Measurements from ENCODE around the gene FLOT2.
A peak's percentile ranks its signal among the peaks of the same experiment; 100 is the strongest.
"Not testable (repeated sequence)": the region's sequence is repeated elsewhere in the genome, so short reads cannot be mapped to it uniquely, and the experiment has no call there.

The FLOT2 gene

DNA sequence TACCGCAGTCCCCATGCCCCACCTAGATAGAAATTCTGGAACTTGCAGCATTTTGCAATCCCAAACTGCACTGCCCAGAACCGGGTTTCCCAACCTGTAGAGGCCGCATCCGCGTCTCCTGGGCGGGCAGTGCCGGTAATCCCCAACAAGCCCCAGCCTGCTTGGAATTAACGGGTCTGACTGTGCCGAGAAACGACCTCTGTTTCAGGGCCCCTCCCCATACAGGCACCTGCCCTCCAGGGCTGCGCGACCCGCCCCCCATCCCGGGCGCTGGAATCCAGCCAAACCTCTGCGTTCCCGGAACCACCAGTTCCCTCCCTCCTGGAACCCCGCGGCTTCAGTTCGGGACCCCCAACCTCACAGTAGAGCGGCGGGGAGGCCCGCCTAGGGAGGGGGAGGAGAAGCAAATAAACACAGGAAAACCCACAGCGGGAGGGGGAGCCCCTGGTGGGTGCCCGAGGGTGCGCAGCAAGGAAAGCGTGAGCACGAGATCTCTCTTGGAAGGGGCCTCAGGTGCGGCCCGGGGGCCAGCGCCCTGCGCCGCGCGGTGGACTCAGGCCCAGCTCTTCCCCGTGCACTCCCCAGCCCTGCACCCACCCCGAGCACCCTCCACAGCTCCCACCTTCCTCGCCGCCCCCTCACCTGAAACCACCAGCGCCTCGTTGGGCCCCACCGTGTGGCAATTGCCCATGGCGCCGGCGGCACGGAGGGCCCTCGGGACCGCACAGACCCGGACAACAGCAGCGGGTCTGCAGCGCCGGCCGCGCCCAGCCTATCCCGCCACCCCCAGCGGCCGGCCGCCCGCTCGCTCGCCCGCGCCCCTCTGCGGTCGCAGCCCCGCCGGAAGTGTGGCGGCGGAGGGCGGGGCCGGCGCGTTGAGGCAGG, at the start of gene FLOT2:
FLOT2 (minus strand) TSS at position 850 of the 885 bp plus-strand sequence; CDS start at position 691, 159 bp downstream.
- DNase-seq (ENCODE audit: low spot score), result peak; percentile 48

DNA sequence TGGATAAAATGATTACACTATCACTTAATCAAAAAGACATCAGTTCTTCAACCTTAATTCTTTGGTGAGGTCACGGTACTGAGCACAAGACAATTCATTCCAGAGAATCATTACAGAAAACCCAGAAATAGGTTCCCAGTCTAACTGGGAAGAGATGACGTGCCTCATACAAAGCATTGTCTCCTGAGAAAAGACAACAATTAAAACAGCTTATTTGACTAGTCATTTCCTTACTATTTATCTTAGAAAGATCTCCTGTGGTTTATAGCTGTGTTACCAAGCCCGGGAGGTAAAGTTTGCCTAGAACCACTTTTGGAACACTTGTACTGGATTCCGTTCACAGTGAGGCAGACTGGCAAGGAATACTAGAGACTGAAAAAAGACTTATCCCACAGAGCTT, 48.7 kb upstream of the FLOT2 start:
- DNase-seq (ENCODE audit: low spot score), result no peak

GRCh38 chr17:28944862-28945741, 47.6 kb upstream of the FLOT2 start:
- DNase-seq (ENCODE audit: low spot score), result peak; percentile 23

- DNase-seq (ENCODE audit: low spot score), result no peak
Measured at GRCh38 chr17:28944343-28944742, 46.8 kb upstream of the FLOT2 start.

GRCh38 chr17:28942925-28943324, 45.4 kb upstream of the FLOT2 start:
- no peak for DNase-seq (ENCODE audit: low spot score)

GRCh38 chr17:28941251-28941650, 43.7 kb upstream of the FLOT2 start:
- DNase-seq (ENCODE audit: low spot score), result no peak

DNA sequence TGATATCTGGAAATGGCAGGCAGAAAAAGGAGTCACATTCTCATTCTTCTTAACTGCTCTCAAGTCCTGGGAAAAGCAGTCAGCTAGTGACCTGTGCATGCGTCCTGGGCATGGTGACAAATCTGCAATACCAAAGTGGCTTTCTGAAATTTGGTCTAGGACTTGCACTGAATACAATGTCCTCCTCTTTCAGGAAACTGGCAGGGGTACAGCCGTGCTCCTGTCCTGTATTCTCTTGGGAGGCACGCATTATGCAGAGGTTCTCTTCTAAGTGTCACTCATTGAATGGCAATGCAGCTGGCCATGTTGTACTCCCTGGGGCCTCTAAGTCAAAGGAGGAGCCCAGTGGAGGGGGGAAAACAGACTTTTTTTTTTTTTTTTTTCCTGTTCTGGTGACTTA, 43.1 kb upstream of the FLOT2 start:
- no peak for DNase-seq (ENCODE audit: low spot score)

DNA sequence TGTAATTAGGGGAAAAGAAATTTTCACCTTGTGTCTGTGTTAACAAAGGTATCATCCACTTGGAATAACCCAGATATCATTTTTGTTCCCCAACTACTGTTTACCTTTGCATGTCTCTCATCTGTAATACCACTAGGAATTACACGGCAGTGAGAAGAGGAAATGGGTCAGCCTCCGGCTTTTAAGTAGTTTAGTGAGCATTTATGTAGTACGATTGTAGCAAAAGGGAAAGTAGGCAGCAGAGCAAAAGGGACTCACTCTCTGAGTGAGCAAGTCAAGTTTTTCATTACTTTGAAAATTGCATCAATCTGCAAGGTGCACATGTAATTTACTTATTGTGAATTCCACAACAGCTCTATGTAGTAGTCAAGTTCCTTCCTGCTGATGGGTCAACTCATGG, 42.6 kb upstream of the FLOT2 start:
- DNase-seq (ENCODE audit: low spot score), result no peak

- no peak for DNase-seq (ENCODE audit: low spot score)
Measured at GRCh38 chr17:28938552-28938951, 41.0 kb upstream of the FLOT2 start.

GRCh38 chr17:28937044-28937729, 39.7 kb upstream of the FLOT2 start:
- no peak for DNase-seq (ENCODE audit: low spot score)

- DNase-seq (ENCODE audit: low spot score), result no peak
Measured at GRCh38 chr17:28935744-28936460, 38.4 kb upstream of the FLOT2 start.

- not testable (repeated sequence) for DNase-seq (ENCODE audit: low spot score)
Measured at GRCh38 chr17:28934508-28934907, 37.0 kb upstream of the FLOT2 start.

DNA sequence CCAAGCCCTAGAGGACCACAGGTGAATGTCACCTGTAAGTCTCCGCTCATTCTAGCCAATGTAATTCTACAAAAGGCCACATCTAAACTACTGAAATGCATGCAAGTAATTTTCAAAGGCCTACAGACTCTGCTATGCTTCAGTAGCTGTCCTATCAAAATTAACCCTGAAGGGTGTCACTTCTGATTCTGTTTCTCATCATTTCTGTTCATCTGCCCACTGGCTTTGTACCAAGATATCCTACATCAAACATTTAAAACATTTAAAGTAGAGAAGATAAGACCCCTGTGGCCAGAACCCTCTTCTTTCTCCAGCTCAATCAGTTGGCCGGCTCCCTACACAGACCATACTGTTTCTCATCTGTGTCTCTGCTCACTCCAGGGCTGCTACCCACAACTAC, 32.3 kb upstream of the FLOT2 start:
- no peak for DNase-seq (ENCODE audit: low spot score)

DNA sequence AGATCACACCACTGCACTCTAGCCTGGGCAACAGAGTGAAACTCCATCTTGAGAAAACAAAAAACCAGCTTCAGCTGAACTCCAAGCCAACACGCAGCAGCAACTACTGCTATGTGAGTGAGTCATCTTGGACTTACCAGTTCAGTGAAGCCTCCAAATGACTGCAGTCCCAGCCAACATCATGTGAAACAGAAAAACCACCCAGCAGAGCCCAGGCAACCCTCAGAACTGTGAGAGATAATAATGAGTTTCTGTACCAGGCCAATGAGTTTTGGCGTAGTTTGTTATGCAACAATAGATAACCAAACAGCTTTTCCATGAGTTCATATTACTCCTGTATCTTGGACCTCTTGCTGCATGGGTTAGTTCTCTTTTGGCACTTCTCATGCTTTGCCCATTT, 30.5 kb upstream of the FLOT2 start:
- DNase-seq (ENCODE audit: low spot score), result no peak

DNA sequence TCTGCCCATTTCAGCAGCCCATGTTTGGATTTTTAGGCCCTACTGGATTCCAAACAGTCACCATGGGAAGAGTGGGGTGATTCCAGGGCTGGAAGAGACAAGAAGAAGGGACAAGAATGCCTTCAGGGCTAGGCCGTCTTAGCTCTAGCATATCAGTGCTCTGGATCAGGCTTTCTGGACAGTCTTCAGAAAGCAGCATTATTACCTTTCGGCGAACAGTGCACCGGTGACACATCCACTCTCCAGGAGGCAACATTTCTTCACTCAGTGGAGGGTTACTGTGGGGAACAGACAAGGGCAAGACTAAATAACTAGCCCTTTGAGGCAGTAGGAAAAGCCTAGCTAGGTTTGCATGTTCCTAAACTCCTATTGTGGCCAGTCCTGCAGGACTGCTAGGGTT, 29.3 kb upstream of the FLOT2 start:
- no peak for DNase-seq (ENCODE audit: low spot score)

- no peak for DNase-seq (ENCODE audit: low spot score)
Measured at GRCh38 chr17:28926366-28926765, 28.8 kb upstream of the FLOT2 start.

GRCh38 chr17:28925912-28926365, 28.4 kb upstream of the FLOT2 start:
- DNase-seq (ENCODE audit: low spot score), result peak; percentile 39

DNA sequence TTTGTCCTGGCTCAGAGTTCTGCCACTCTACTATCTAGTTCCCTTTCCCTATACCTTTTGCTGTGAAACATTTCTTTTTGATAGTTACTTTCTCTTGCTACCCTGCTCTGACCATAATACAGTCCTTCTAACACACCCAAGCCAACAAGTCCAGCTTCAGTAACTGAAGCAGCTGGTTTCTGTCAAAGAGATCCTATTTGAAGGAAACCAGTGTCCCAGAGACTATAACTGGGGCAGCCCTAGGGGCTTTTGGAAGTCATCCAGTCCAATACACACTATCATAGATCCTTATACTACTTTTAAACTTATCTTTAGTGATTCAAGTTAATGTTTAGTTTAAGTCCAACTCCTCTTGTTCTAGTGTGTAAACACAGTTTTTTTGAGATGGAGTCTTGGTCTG, 22.7 kb upstream of the FLOT2 start:
- DNase-seq (ENCODE audit: low spot score), result no peak

DNA sequence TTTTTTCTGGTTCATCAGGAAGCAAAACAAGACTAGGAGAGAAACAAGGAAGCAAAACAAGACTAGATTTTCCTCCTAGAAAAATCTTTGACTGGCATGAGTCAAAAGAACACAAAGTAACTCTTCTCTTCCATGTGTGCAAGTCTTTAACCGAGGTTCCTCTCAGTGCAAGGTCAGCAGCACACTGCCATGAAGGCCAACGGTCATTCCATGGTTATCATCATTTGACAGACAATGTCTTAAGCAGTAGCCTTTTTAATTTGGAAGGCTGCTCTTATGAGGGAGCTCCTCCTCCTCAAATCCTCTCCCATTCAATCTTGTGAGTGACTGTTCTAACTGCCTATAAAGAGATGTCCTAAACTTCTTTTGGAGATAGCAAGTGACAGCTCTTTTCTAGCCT, 20.8 kb upstream of the FLOT2 start:
- DNase-seq (ENCODE audit: low spot score), result no peak

GRCh38 chr17:28917465-28917864, 19.9 kb upstream of the FLOT2 start:
- DNase-seq (ENCODE audit: low spot score), result no peak

GRCh38 chr17:28917029-28917428, 19.5 kb upstream of the FLOT2 start:
- DNase-seq (ENCODE audit: low spot score), result no peak

Measured in RKO (cell line).